GM10248 (cell line): ENCODE data around the gene PI4KA.

Source experiments
- CTCF ChIA-PET: fragments of 300-600 bp; sonication (Branson Sonifier 250); formaldehyde crosslinking; extraction: SDS; loops from one replicate; lab custom pipeline; 2021; ENCODE audit warnings: antibody characterized with exemption; lab: Yijun Ruan, JAX
- POLR2A ChIA-PET: fragments of 350-650 bp; sonication (Branson Sonifier 250); formaldehyde crosslinking; extraction: SDS; loops from one replicate; lab custom pipeline; 2020; ENCODE audit warnings: antibody characterized with exemption; lab: Yijun Ruan, JAX
- DNase-seq: peaks from one replicate; pipeline ENCODE4 v3.0.0; 2012; ENCODE audit errors: extremely low spot score
- TF ChIP-seq, protein P1 (sequence below): IDR thresholded peaks from 2 replicates; pipeline ENCODE4 v1.5.1; 2012; ENCODE audit warnings: mild to moderate bottlenecking, low read depth; ENCODE audit errors: extremely low read depth, missing control alignments, control extremely low read depth

PI4KA gene

DNA sequence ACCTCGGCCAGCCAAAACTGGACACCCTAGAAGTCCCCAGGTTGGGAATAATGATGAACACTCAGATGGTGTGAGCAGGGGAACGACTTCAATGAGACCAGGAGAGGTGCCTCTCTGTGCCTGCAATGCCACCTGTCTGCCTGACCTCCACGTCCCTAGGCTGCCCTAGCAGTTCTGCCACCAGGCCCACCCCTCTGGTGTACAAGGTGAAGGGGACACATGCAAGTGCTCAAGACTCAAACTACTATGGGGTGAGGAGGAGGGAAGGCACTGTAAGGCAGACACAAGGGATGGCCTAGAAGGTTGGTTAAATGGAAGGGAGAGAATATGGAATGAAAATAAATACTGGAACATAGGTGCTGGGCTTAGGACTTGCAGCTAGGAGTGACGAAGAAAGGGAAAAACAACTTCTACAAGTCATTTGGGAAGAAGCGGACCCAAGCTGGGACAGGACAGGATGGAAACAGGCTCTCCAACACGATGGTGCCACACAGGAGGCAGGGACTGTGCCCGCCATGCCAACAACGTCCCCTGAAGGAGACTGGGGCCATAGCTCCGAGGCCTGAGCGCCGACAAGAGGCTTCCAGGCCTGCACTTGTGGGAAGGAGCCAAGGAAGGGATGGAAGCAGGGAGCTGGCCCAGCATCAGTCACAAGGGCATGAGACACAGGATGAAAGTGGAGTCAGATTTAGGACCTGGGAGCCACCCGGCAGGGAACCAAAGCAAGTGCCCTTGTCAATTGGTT, 66.2 kb downstream of the PI4KA start:
- DNase-seq: no peak
- ChIA-PET POLR2A (no interaction called here), CTCF (interaction anchor here (1.0 to 2.6 kb wide), 3 partner anchors 8 to 25 kb away, joined by 4 to 22 read pairs (median 5); no protein-coding TSS in a partner anchor)
- TF ChIP-seq, protein P1, sequence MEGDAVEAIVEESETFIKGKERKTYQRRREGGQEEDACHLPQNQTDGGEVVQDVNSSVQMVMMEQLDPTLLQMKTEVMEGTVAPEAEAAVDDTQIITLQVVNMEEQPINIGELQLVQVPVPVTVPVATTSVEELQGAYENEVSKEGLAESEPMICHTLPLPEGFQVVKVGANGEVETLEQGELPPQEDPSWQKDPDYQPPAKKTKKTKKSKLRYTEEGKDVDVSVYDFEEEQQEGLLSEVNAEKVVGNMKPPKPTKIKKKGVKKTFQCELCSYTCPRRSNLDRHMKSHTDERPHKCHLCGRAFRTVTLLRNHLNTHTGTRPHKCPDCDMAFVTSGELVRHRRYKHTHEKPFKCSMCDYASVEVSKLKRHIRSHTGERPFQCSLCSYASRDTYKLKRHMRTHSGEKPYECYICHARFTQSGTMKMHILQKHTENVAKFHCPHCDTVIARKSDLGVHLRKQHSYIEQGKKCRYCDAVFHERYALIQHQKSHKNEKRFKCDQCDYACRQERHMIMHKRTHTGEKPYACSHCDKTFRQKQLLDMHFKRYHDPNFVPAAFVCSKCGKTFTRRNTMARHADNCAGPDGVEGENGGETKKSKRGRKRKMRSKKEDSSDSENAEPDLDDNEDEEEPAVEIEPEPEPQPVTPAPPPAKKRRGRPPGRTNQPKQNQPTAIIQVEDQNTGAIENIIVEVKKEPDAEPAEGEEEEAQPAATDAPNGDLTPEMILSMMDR: no peak

DNA sequence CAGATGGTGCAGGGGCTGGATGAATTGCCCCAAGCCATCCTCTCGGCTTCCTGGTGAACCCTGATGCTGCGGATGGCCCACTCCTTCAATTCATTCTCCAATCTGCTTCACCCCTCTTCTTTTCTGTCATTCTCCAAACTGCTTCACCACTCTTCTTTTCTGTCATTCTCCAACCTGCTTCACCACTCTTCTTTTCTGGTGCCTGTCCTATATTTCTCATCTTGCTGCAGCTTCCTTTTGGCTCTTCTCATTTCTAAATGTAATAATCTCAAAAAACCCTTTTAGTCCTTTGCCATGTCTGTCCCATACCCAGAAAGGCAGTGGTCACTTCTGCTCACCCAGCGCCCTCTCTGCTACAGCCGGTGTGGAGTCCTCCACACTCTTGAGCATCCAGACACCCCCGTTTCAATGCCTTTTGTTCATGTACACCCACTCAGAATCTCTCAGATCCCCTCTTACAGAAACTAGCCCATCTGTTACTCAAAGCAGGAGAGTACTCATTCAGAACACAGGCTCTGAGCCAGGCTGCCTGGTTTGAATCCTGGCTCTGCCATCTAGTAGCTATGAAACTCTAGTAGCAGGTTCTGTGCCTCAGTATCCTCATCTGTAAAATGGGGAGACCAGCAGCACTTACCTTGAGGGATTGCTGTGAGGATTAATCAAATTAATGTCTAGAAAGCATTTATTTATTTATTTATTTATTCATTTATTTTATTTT, 69.8 kb downstream of the PI4KA start:
- CTCF ChIA-PET: interaction anchor here (1.9 kb wide), 1 partner anchor 15 kb away, joined by 4 read pairs; no protein-coding TSS in a partner anchor

DNA sequence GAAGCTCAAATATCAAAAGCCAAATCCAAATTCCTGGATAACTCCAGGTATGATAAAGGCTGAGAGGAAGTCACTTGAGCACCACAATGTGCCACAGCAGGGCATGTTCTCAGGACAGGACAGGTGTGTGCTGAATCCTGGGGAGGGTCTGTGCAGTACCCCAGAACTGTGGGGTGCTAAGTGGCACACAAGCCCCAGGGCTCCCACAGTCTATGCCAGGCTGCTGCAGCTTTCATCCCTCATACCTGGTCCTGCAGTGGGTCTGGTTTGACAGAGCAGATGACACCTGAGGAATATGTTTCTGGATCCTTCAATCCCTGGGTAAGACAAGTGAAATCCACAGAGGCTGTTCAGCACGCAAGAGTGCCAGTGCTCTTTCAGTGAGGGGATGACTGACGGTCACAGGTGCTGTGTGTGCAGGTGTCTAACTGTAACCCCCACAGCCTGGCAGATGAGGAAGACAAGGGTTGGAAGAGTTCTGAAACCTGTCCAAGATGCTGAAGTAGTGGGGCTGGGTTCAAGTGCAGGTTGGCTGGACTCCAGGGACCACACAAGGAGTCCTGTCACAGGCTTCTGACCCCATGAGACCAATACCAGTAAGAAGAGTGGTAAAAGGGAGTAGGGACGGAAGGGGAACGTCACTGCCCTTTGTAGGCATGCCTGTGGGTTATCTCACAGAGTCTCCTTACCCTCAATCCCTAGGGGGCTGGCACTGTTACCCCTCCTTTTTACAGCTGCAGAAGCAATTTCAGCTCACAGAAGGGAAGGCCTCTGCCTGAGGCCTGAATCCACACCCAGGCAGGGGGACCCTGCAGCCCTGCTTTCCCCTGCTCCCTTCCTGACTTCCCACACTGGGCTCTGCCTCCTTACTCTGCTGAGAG, 70.6 kb downstream of the PI4KA start:
- POLR2A ChIA-PET: no interaction called here
- CTCF ChIA-PET: interaction anchor here (1.1 to 1.9 kb wide), 2 partner anchors 10 to 16 kb away, joined by 4 read pairs; no protein-coding TSS in a partner anchor
- no peak for DNase-seq
- TF ChIP-seq, protein P1: no peak

More for the DNA sequence above, 69.8 kb downstream of the PI4KA start:
- POLR2A ChIA-PET: no interaction called here
- no peak for DNase-seq
- TF ChIP-seq, protein P1: no peak

DNA sequence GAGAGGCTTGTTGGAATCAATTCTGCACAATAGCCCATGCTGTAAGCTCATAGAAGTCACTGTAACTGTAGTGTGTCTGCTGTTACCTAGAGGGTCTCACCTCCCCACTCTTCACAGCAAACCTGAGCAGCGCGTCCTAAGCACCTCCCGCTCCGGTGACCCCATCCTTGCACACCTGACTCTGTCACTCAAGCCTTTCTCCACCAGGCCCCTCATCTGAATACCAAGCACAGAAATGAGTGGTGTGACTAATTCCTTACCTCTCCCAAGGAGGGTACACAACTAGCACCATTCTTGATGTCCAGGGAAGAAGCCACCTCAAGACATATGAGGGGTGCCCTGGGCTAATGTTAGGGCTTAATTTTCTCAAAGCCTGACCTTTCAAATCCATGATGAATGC, 71.4 kb downstream of the PI4KA start:
- TF ChIP-seq, protein P1: no peak
- POLR2A ChIA-PET: no interaction called here
- no peak for DNase-seq
- CTCF ChIA-PET: interaction anchor here (1.1 kb wide), 1 partner anchor 9 kb away, joined by 4 read pairs; no protein-coding TSS in a partner anchor

DNA sequence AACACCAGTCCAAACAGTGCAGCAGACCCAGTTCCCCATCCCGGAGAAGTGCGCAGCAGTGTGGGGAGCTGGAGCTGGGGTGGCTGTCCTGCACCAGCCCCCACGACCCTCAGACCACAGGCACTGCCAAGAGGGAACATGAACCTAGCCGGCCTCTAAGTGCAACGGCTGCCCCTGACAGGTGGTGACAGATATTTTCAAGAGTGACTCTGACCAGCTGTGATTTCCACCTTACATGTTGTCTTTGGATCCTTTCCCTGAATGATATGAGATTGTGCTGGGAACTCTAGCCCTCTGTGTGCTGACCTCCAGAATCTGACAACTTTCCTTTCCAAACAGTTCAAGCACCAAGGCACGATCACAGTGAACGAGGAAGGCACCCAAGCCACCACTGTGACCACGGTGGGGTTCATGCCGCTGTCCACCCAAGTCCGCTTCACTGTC, 72.1 kb downstream of the PI4KA start:
- DNase-seq: no peak
- POLR2A ChIA-PET: interaction anchor here (0.5 kb wide), 1 partner anchor 49 kb away, joined by 4 read pairs; no protein-coding TSS in a partner anchor
- CTCF ChIA-PET: interaction anchor here (1.0 to 4.1 kb wide), 4 partner anchors 9 to 35 kb away, joined by 3 to 42 read pairs (median 4); partner anchors contain the start of gene SERPIND1
- TF ChIP-seq, protein P1: no peak

DNA sequence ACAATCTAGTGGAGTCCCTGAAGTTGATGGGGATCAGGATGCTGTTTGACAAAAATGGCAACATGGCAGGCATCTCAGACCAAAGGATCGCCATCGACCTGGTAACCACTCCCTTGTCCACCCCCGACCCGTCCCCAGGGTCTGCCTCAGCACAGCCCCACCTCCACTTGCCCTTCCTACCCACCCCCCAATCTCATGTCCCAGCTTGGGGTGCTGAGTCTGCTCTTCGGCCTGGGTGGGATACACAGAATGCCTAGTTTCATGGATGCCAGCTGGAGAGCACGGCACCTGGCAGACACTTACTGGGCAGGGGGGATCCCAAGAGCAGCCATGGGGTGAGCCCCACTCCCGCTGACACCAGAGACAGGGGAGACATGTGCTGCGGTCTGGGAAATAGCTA, 72.6 kb downstream of the PI4KA start:
- DNase-seq: no peak
- ChIA-PET POLR2A (interaction anchor here (0.5 kb wide), 1 partner anchor 48 kb away, joined by 4 read pairs; no protein-coding TSS in a partner anchor), CTCF (interaction anchor here (1.0 to 4.2 kb wide), 4 partner anchors 11 to 35 kb away, joined by 3 to 42 read pairs (median 15); partner anchors contain the start of gene SERPIND1)
- TF ChIP-seq, protein P1: no peak
